K562 (cell line): ENCODE results near the gene GUF1. TPM values are rescaled to one million over a fixed set of nuclear protein-coding genes. Genes with fewer than 3 reads are reported as not detected.

Source experiments
- ATAC-seq: fragments of 200-7000 bp; cut with Tn5 transposase; 3 replicates; pipeline ENCODE4 v1.9.1; 2020; ENCODE audit warnings: moderate library complexity
- BruUV-seq: library from RNA; stranded (reverse); fragments of 400-500 nt; replicated peaks from 2 replicates; lab custom pipeline; 2021; lab: Mats Ljungman, UMichigan
- CTCF ChIA-PET: fragments of 300-600 bp; formaldehyde crosslinking; extraction: SDS; loops from one replicate; lab custom pipeline; 2021; ENCODE audit warnings: low intra/inter-chr PET ratio; lab: Yijun Ruan, JAX
- POLR2A ChIA-PET: fragments of 300-600, 350-650 bp; sonication (Branson Sonifier 250); formaldehyde crosslinking; extraction: SDS; loops from one replicate; lab custom pipeline; 2021; ENCODE audit warnings: antibody characterized with exemption, inconsistent platforms; lab: Yijun Ruan, JAX
- DNase-seq, 4 experiments: peaks; one replicate each; pipeline versions ENCODE4 v3.0.0 to v3.0.0-alpha.2; 2011 to 2018; ENCODE audit warnings: low spot score in 3 of 4, mixed read lengths in 3 of 4; ENCODE audit errors: extremely low read depth in 1 of 4
- FAIRE-seq: peaks from 2 replicates; lab custom pipeline; 2011; peaks lifted over from hg19 to GRCh38; lab: Jason Lieb, UNC
- H2AFZ ChIP-seq: 2 replicates; pipeline ENCODE4 v1.6.0; 2011; ENCODE audit warnings: low read depth, low read length, control low read depth, inconsistent platforms
- H3K27ac ChIP-seq: fragments of 200-600 bp; 3 replicates; pipeline ENCODE4 v1.8.0; 2011; ENCODE audit warnings: low read depth, mild to moderate bottlenecking, control low read depth, inconsistent platforms, low read length, moderate library complexity, mixed read lengths; ENCODE audit errors: extremely low read depth
- H3K27me3 ChIP-seq, 2 experiments: fragments of 300-600 bp in 1 of 2; 2 replicates in 1 of 2; 3 replicates in 1 of 2; pipeline versions ENCODE4 v1.6.0 to v1.8.0; 2011; ENCODE audit warnings: inconsistent platforms in 2 of 2, low read length in 2 of 2, mild to moderate bottlenecking in 1 of 2, mixed read lengths in 1 of 2, moderate library complexity in 1 of 2; ENCODE audit not compliant: control insufficient read depth in 2 of 2, insufficient read depth in 2 of 2
- H3K36me3 ChIP-seq: fragments of 300-600 bp; 3 replicates; pipeline ENCODE4 v1.8.0; 2011; ENCODE audit warnings: mild to moderate bottlenecking, low read length, inconsistent platforms; ENCODE audit not compliant: control insufficient read depth, insufficient read depth
- H3K4me1 ChIP-seq, 2 experiments: fragments of 200-600 bp in 1 of 2; replicated peaks in 1 of 2; 2 replicates in 1 of 2; 3 replicates in 1 of 2; pipeline versions ENCODE4 v1.5.1 to v1.8.0; 2011; ENCODE audit warnings: inconsistent platforms in 2 of 2, low read length in 2 of 2, mild to moderate bottlenecking in 1 of 2, mixed read lengths in 1 of 2, moderate library complexity in 1 of 2; ENCODE audit not compliant: control insufficient read depth in 2 of 2, insufficient read depth in 2 of 2
- H3K4me2 ChIP-seq: 2 replicates; pipeline ENCODE4 v1.6.1; 2011; ENCODE audit warnings: low read length, control low read depth, inconsistent platforms, mixed read lengths; ENCODE audit not compliant: insufficient read depth
- H3K4me3 ChIP-seq: fragments of 200-600 bp; sonication (generic), shearing (Covaris generic); 2 replicates; pipeline ENCODE4 v1.5.1; 2016; ENCODE audit warnings: control low read depth, inconsistent platforms
- H3K79me2 ChIP-seq: fragments of 200-600 bp; 3 replicates; pipeline ENCODE4 v1.8.0; 2011; ENCODE audit warnings: low read length, inconsistent platforms; ENCODE audit not compliant: control insufficient read depth, insufficient read depth
- H3K9ac ChIP-seq, 2 experiments: 2 replicates each; pipeline versions ENCODE4 v1.6.0 to v1.6.1; 2011; ENCODE audit warnings: low read depth in 2 of 2, low read length in 2 of 2, control low read depth in 1 of 2, inconsistent platforms in 1 of 2, mild to moderate bottlenecking in 1 of 2, mixed read lengths in 1 of 2; ENCODE audit not compliant: insufficient read depth in 1 of 2
- H3K9me1 ChIP-seq: one replicate; pipeline ENCODE4 v1.6.0; 2011; ENCODE audit warnings: inconsistent platforms, mild to moderate bottlenecking, low read length, moderate library complexity; ENCODE audit not compliant: control insufficient read depth, insufficient read depth
- H3K9me3 ChIP-seq: replicated peaks from 2 replicates; pipeline ENCODE4 v1.5.1; 2011; ENCODE audit warnings: low read depth, low read length, inconsistent platforms; ENCODE audit not compliant: control insufficient read depth, insufficient read depth
- H4K20me1 ChIP-seq: replicated peaks from 2 replicates; pipeline ENCODE4 v1.6.1; 2011; ENCODE audit warnings: low read length, inconsistent platforms, mixed read lengths; ENCODE audit not compliant: control insufficient read depth, insufficient read depth
- BRD9 ChIP-seq: fragments of 450-650 bp; IDR thresholded peaks from 2 replicates; pipeline ENCODE4 v1.6.1; 2018; ENCODE audit warnings: low read depth; ENCODE audit not compliant: partially characterized antibody
- CREBBP ChIP-seq: IDR thresholded peaks from one replicate; pipeline ENCODE4 v1.6.1; 2012; ENCODE audit warnings: low read depth, mild to moderate bottlenecking, control low read depth, inconsistent platforms, low read length
- HMG20B ChIP-seq: fragments of 250-450 bp; sonication (Bioruptor Pico); IDR thresholded peaks from 2 replicates; pipeline ENCODE4 v1.5.0; 2021; ENCODE audit warnings: mild to moderate bottlenecking
- LARP7 ChIP-seq: fragments of 450-650 bp; IDR thresholded peaks from 2 replicates; pipeline ENCODE4 v1.6.1; 2016
- MED1 ChIP-seq: sonication (generic); formaldehyde crosslinking; IDR thresholded peaks from 2 replicates; pipeline ENCODE4 v1.8.1; 2023; ENCODE audit warnings: missing genetic modification reagents, borderline replicate concordance
- NFE2 ChIP-seq: IDR thresholded peaks from 2 replicates; pipeline ENCODE4 v1.6.1; 2014; ENCODE audit warnings: antibody characterized with exemption, low read depth
- SNIP1 ChIP-seq: fragments of 450-650 bp; IDR thresholded peaks from 2 replicates; pipeline ENCODE4 v1.7.1; 2017; ENCODE audit warnings: low read depth, mild to moderate bottlenecking
- SREBF1 ChIP-seq: fragments of 150-350 bp; IDR thresholded peaks from 2 replicates; pipeline ENCODE4 v1.6.1; 2014; ENCODE audit warnings: antibody characterized with exemption, low read depth, low read length, borderline replicate concordance
- ZNF212 ChIP-seq: fragments of 450-650 bp; formaldehyde crosslinking; IDR thresholded peaks from 2 replicates; pipeline ENCODE4 v1.4.0; 2020; ENCODE audit warnings: mild to moderate bottlenecking
- ZSCAN29 ChIP-seq: fragments of 450-650 bp; IDR thresholded peaks from 2 replicates; pipeline ENCODE4 v1.6.1; 2017
- whole genome bisulfite sequencing: fragments of 100-300 bp; shearing (Covaris generic); methylation state at CpG from one replicate; pipeline ENCODE4 v1.1.6; 2016; ENCODE audit warnings: low coverage, mixed read lengths; ENCODE audit not compliant: insufficient coverage; ENCODE audit errors: missing lambda C conversion rate; 5-methylcytosine and 5-hydroxymethylcytosine counted together
- in situ Hi-C: fragments of 300-500 bp; cut with MboI; formaldehyde crosslinking; loops from 4 replicates; pipeline ENCODE4 v1.15.0; 2018; ENCODE audit warnings: inconsistent platforms, mixed read lengths
- intact Hi-C: fragments of 100-400 bp; cut with micrococcal nuclease; formaldehyde crosslinking; loops from 2 replicates; pipeline ENCODE4 v1.14.2; 2022
- polyA plus RNA-seq, 8 experiments: library from polyadenylated mRNA; depleted of rRNA in 4 of 8; stranded (reverse) in 5 of 8; unstranded in 3 of 8; fragments of >200 nt; fragmentation: Nextera tagmentation in 2 of 8; fragmentation: Illumina TruSeq in 1 of 8; extraction: Ambion mirVana in 2 of 8; extraction: Trizol in 1 of 8; gene quantifications; 2 replicates each; pipeline versions ENCODE4 v1.2.1 to v1.2.3, GENCODE V29; 2011 to 2014; ENCODE audit warnings: inconsistent platforms in 1 of 8, missing spikeins in 1 of 8
- total RNA-seq, 7 experiments: library from RNA; depleted of rRNA in 6 of 7; stranded (reverse); fragments of >200 nt in 6 of 7; fragmentation: Illumina TruSeq in 2 of 7; extraction: Trizol in 2 of 7; gene quantifications; 2 replicates each; pipeline versions ENCODE4 v1.2.1 to v1.2.3, GENCODE V29; 2011 to 2021; ENCODE audit warnings: low replicate concordance in 1 of 7
- TF ChIP-seq, protein P1 (sequence below): fragments of 250-450 bp; sonication (Bioruptor Pico); IDR thresholded peaks from 2 replicates; pipeline ENCODE4 v1.9.0; 2021; ENCODE audit warnings: mild to moderate bottlenecking
- TF ChIP-seq, protein P2 (sequence below), 2 experiments: fragments of 150-350 bp in 1 of 2; IDR thresholded peaks; 2 replicates each; pipeline ENCODE4 v1.6.1; 2012 to 2016; ENCODE audit warnings: low read depth in 2 of 2, low read length in 2 of 2, mild to moderate bottlenecking in 1 of 2, moderate library complexity in 1 of 2
- TF ChIP-seq, protein P3 (sequence below): fragments of 450-650 bp; IDR thresholded peaks from 2 replicates; pipeline ENCODE4 v1.6.1; 2016; ENCODE audit warnings: borderline replicate concordance

The GUF1 gene
- total and polyA plus RNA-seq, 9 of the 15 experiments (the other 6 are each of a cell fraction or from before 2014, with no cell fraction given): 8.1 to 47.5 (median 25.0) TPM

DNA sequence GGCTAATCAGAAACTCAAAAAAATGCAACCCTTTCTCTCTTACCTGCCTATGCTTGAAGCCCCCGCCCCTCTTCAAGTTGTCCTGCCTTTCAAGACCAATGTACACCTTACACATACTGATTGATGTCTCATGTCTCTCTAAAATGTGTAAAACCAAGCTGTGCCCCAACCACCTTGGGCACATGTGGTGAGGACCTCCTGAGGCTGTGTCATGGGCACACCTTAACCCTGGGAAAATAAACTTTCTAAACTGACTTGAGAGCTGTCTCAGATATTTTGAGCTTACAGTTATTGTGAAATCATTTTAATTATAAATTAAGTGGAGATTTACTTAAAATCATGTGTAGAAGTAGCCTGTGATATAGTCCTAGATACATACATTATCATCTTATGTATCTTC is 22.2 kb downstream of the GUF1 start:
- in situ Hi-C loops: no loop called here
- no peak for ATAC-seq

More for the DNA sequence above, 22.2 kb downstream of the GUF1 start:
- Histone ChIP-seq H3K79me2 (no peaks in the 10 kb centered on the region), H3K9me3 (no peaks in the 10 kb centered on the region), H3K36me3 (peaks cover 96% of the 10 kb centered on the region), H3K4me1 (no peaks in the 10 kb centered on the region), H2AFZ (no peak overlapping the region), H3K27me3 (no peaks in the 10 kb centered on the region), H3K9ac (no peak overlapping the region), H3K27ac (no peak overlapping the region), H3K9me1 (no peaks in the 10 kb centered on the region), H4K20me1 (no peaks in the 10 kb centered on the region), H3K4me2 (no peak overlapping the region), H3K4me3 (no peak overlapping the region)
- TF ChIP-seq NFE2 (no peak), MED1 (CRISPR knock-in tag) (no peak), HMG20B (no peak), SREBF1 (no peak), LARP7 (no peak), ZNF212 (CRISPR knock-in tag) (no peak), BRD9 (no peak), ZSCAN29 (no peak), SNIP1 (no peak), CREBBP (no peak)
- TF ChIP-seq, protein P1, sequence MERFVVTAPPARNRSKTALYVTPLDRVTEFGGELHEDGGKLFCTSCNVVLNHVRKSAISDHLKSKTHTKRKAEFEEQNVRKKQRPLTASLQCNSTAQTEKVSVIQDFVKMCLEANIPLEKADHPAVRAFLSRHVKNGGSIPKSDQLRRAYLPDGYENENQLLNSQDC (CRISPR knock-in tag): no peak
- TF ChIP-seq, protein P2, sequence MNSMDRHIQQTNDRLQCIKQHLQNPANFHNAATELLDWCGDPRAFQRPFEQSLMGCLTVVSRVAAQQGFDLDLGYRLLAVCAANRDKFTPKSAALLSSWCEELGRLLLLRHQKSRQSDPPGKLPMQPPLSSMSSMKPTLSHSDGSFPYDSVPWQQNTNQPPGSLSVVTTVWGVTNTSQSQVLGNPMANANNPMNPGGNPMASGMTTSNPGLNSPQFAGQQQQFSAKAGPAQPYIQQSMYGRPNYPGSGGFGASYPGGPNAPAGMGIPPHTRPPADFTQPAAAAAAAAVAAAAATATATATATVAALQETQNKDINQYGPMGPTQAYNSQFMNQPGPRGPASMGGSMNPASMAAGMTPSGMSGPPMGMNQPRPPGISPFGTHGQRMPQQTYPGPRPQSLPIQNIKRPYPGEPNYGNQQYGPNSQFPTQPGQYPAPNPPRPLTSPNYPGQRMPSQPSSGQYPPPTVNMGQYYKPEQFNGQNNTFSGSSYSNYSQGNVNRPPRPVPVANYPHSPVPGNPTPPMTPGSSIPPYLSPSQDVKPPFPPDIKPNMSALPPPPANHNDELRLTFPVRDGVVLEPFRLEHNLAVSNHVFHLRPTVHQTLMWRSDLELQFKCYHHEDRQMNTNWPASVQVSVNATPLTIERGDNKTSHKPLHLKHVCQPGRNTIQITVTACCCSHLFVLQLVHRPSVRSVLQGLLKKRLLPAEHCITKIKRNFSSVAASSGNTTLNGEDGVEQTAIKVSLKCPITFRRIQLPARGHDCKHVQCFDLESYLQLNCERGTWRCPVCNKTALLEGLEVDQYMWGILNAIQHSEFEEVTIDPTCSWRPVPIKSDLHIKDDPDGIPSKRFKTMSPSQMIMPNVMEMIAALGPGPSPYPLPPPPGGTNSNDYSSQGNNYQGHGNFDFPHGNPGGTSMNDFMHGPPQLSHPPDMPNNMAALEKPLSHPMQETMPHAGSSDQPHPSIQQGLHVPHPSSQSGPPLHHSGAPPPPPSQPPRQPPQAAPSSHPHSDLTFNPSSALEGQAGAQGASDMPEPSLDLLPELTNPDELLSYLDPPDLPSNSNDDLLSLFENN (IDR thresholded peaks at IDR 0.05; ENCODE audit: low read depth in 2 of 2, low read length in 2 of 2): no peak
- TF ChIP-seq, protein P3, sequence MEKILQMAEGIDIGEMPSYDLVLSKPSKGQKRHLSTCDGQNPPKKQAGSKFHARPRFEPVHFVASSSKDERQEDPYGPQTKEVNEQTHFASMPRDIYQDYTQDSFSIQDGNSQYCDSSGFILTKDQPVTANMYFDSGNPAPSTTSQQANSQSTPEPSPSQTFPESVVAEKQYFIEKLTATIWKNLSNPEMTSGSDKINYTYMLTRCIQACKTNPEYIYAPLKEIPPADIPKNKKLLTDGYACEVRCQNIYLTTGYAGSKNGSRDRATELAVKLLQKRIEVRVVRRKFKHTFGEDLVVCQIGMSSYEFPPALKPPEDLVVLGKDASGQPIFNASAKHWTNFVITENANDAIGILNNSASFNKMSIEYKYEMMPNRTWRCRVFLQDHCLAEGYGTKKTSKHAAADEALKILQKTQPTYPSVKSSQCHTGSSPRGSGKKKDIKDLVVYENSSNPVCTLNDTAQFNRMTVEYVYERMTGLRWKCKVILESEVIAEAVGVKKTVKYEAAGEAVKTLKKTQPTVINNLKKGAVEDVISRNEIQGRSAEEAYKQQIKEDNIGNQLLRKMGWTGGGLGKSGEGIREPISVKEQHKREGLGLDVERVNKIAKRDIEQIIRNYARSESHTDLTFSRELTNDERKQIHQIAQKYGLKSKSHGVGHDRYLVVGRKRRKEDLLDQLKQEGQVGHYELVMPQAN: no peak
- ChIA-PET POLR2A (interaction anchor here (0.7 to 1.7 kb wide), 2 partner anchors 9 to 18 kb away, joined by 6 to 9 read pairs; no protein-coding TSS in a partner anchor), CTCF (no interaction called here)
- intact Hi-C loops: no loop called here
- TSS peak; percentile 18 for BruUV-seq
- FAIRE-seq: no peak
- DNase-seq: no peak
- 100% methylated on average over 1 of the region's 1 CpG for WGBS
